ENCODE measurements around the gene RELN.
"Not testable (repeated sequence)": the region's sequence is repeated elsewhere in the genome, so short reads cannot be mapped to it uniquely, and the experiment has no call there.

The RELN gene

GRCh38 chr7:103989200-103989784, at the start of gene RELN:
Gene RELN (minus strand): TSS chr7:103989658. CDS start chr7:103989356, 302 bp downstream.
- peak; percentile 46 for DNase-seq

GRCh38 chr7:104038136-104038535, 48.7 kb upstream of the RELN start:
- DNase-seq: no peak

GRCh38 chr7:104036889-104037288, 47.4 kb upstream of the RELN start:
- not testable (repeated sequence) for DNase-seq

- no peak for DNase-seq
Measured at GRCh38 chr7:104035351-104035750, 45.9 kb upstream of the RELN start.

GRCh38 chr7:104034679-104035078, 45.2 kb upstream of the RELN start:
- DNase-seq: no peak

GRCh38 chr7:104033837-104034236, 44.4 kb upstream of the RELN start:
- DNase-seq: no peak

GRCh38 chr7:104032486-104032885, 43.0 kb upstream of the RELN start:
- DNase-seq: no peak

- no peak for DNase-seq
Measured at GRCh38 chr7:104029765-104030164, 40.3 kb upstream of the RELN start.

- no peak for DNase-seq
Measured at GRCh38 chr7:104024632-104025031, 35.2 kb upstream of the RELN start.

- DNase-seq: no peak
Measured at GRCh38 chr7:104023100-104023499, 33.6 kb upstream of the RELN start.

GRCh38 chr7:104018425-104018824, 29.0 kb upstream of the RELN start:
- no peak for DNase-seq

- DNase-seq: no peak
Measured at GRCh38 chr7:104017001-104017400, 27.5 kb upstream of the RELN start.

- DNase-seq: no peak
Measured at GRCh38 chr7:104012835-104013234, 23.4 kb upstream of the RELN start.

GRCh38 chr7:104011829-104012228, 22.4 kb upstream of the RELN start:
- no peak for DNase-seq

GRCh38 chr7:104010052-104010909, 20.8 kb upstream of the RELN start:
- DNase-seq: no peak

GRCh38 chr7:104008107-104008506, 18.6 kb upstream of the RELN start:
- DNase-seq: no peak

GRCh38 chr7:104007614-104008013, 18.2 kb upstream of the RELN start:
- no peak for DNase-seq

GRCh38 chr7:104005197-104005596, 15.7 kb upstream of the RELN start:
- DNase-seq: no peak

GRCh38 chr7:103996639-103997038, 7.2 kb upstream of the RELN start:
- DNase-seq: no peak

- DNase-seq: no peak
Measured at GRCh38 chr7:103996017-103996551, 6.6 kb upstream of the RELN start.

GRCh38 chr7:103995554-103995953, 6.1 kb upstream of the RELN start:
- no peak for DNase-seq

- no peak for DNase-seq
Measured at GRCh38 chr7:103993551-103993950, 4.1 kb upstream of the RELN start.

GRCh38 chr7:103991406-103991805, 1.9 kb upstream of the RELN start:
- DNase-seq: no peak

- DNase-seq: no peak
Measured at GRCh38 chr7:103990991-103991390, 1.5 kb upstream of the RELN start.
